GM18909 (cell line): ENCODE measurements around the gene DSG3.
A peak's percentile ranks its signal among the peaks of the same experiment; 100 is the strongest.
"Not testable (repeated sequence)": the region's sequence is repeated elsewhere in the genome, so short reads cannot be mapped to it uniquely, and the experiment has no call there.

Experiments used
- ATAC-seq: cut with Tn5 transposase; IDR thresholded peaks from one replicate; pipeline ENCODE4 v1.9.1; 2021; ENCODE audit warnings: mild to moderate bottlenecking; ENCODE audit not compliant: unreplicated experiment, poor library complexity

The DSG3 gene

DNA sequence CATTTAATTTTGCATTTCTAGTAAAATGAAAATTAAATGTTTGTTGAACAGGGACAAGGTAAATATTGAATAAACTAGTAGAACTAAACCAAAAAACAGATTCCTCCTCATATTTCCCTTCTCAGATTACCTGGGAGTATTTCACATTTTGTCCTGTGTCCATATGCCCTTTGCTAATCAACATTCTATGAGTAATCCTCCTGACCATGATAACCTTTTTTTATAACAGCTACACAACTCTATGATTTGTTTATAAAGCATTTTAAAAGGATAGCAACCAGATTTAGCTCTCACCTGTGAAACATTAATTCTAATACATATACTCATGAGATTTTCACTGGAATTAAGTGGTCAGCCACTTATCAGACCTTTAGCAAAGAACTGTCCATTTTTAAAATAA lies 43.3 kb downstream of the DSG3 start:
- ATAC-seq = no peak

DNA sequence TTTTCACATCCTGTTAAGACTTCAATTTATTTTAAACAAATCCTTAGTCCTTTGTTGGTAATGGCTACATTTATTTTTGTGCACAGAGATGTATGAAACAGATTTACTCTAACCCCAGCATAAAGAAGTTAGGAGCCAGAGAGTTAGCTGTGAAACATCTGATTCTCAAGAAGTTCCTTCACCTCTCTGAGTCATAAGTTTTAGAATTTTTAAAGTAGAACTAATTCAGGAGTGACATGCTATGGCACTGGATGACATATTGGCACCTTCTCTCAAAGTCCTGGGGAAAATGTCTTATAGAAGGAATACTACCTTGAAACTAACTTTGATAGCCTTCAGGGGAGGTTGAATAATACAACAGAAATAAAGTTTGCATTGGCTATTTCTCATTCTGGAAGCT lies 44.0 kb downstream of the DSG3 start:
- no peak for ATAC-seq

DNA sequence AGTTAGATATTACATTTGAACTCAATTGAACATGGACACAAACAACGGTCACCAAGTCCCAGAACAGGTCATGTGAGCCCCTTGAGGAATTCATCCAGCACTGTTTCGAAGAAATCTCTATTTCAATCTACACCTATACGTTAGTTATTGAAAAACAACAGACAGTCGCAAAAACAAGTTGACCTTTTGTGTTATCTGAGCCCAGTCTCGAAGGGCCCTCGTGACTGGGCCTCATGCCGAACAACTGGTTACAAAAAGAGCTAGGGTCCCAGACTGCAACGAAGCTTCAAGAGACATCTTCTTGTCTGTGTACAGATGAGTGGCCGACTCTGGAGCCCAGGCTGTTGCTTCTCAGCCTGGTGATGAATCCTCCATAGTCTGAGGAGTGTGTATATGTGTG lies 45.1 kb downstream of the DSG3 start:
- no peak for ATAC-seq

DNA sequence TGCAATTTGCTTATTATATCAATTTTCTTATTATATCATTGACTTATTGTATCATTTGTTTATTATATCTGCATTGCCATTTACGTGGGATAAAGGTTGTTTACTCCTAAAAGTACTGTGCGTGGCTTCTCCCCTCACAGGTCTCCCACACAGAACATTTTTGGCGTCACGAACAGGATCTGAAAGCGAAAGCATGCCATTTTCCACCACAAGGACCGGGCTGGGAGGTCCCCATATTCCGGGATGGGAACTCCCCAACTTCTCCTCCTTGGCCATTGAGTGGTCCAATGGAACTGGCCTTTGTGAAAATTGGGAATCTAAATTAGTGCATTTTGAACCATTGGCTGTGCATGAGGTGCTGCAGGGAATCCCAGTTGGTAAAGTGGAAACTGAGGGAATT lies 45.6 kb downstream of the DSG3 start:
- no peak for ATAC-seq

DNA sequence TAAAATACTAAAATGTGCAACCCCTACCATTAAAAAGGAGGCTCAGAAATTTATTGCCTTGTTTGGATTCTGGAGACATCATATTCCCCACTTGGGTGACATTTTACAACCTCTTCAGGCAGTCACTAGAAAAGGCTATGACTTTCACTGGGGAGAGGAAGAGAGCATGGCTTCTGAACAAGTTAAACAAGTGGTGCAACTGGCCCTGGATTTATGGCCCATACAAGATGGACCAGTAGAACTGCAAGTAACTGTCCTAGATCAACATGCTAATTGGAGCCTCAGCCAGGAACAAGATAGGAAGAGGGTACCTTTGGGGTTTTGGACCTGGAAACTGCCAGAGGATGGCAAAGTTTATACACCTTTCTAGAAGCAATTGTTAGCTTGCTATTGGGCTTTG lies 46.4 kb downstream of the DSG3 start:
- no peak for ATAC-seq

DNA sequence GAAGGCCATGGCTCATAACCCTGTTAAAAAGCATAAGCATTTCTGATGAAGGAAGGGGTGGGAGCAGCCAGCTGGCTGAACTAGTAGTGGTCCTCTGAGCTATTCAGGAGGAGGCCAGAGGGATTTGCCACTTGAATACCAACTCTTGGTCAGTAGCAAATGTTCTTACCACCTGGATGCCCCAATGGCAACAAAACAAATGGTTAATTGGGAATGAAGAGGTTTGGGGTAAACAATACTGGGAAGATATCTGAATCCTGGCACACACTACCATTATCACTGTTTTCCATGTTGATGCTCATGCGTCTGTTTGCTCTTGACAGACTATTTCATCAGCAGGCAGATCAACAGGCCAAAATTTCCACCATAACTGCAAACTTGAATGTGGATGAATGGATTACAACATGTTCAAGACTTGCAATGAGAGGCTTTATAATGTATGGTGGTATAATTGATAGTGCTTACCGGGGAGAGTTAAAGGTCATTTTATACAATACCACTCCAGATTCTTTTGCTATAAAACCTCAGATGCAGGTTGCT lies 47.2 kb downstream of the DSG3 start:
- not testable (repeated sequence) for ATAC-seq

DNA sequence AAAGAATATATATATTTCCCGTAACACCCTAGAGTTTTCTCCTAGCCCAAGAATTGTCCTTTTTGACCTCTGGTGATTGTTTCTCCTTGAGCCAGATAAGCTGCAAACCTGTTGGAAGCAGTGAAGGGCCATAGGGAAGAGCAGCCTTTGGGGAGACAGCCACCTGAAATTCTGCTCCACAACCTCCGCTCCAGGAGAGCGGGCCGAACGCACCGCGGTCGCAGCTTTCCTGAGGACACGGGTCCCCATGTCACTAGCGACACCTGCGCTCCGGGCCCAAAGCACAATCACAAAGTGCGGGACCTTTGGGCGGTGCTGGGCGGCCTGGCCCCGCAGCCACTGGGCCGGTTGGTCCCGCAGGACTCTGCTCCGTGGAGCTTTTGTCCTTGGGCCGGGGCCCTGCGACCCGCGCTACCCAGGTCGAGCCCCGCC lies 49.9 kb downstream of the DSG3 start:
- peak; percentile 19 for ATAC-seq

DNA sequence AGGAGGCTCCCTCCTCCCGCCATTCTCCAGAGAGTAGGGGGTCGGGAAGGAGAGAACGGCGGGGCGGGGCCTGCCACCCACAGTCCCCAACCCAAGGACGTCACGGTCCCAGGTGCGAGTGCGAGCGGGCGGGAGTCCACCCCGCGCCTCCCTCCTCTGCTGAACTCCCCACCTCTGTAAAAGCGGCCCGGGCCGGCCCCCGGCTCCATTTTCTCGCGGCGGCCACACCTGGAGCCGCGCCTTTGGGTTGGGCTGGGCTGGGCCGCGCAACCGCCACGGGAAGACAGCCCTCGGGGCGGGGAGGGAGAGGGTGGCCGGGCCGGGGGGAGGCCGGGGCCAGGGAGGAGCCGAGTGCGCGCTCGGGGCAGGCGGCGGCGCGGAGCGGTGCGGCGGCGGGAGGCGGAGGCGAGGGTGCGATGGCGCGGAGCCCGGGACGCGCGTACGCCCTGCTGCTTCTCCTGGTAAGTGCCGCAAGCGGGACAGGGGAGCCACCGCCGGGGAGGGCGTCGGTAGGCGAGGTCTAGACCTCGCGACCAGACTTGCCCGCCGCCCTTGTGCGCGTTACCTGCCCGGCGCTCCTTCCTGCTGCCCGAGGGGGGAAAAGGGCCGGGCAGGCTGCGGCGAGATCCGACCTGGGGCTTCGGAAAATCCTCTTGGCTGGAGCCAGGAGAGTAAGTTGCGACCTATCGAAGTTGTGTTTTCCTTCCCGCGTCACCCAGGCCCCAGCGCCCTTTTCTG lies 50.5 kb downstream of the DSG3 start, which contains the start of gene DSG2:
TSS of gene DSG2 (plus strand) at position 342 of the 738 bp plus-strand sequence. CDS start at position 417, 75 bp downstream.
- peak; percentile 46 for ATAC-seq

DNA sequence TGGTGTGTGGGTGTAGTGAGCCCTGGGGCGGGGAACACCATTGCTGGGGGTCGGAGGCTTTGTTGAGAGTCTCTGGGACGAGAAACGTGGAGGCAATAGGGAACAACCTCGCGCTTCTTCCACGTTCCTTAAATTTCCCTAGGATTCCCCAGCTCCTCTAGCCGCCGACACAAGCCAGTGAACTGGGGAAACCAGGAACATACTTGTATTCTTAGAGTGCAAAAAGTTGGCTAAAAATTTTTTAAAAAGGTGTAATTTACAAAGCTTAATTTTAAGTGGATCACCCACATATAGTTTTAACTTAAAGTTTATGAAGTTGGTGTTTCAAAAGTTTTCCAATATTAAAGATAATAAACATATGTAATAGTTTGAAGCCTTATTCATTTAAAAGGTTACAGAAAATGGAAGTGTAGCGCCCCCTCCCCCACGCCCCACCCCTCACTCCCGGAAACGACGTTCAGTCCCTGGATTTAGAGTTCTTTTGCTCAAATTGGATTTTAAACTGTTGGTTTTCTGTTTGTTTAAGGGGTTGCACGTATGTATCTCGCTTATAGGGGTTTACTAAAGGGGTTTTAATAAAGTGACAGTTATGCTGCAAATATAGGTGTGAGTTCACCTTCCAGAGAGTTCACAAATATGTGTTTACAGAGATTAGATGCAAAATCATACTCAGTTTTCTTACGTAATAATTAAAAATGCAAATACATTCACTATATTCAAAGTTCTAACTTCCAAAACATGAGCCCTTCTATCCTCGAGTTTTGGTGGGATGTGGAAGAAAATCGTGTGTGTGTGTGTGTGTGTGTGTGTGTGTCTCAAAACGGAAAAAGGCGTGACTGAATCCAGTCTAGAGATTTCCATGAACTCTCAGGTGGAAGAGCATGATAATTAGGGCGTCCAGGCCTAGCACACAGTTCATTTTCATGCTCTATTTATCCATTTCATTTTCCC lies 51.3 kb downstream of the DSG3 start:
- no peak for ATAC-seq

DNA sequence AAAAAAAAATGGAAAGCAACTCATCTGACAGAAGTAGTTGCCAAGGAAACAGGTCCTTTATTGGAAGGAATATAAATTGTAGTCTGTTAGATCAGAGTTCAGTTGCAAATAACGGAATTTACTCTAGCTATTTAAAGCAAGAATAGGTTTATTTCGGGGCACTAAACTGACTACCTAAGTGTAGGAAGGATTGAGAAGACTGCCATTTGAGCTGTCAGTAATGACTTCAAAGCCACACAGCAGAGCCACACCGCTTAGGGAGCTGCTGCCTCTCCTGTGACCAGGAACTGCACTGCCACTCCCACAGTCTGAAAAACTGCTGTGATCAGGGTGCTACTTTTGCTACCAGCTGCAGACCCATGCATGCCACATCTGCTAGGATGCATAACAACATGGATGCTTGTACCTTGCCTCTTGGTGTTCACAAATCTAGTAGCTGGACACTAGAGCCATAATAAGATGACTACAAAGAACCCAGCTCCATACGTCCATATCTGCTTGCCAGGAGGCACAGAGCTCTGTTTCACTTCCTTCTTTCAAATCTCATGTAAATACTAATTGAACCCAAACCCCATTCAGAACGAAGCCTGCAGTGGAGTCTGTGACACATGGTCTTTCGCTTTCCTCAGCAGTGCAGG lies 52.6 kb downstream of the DSG3 start:
- peak; percentile 90 for ATAC-seq

DNA sequence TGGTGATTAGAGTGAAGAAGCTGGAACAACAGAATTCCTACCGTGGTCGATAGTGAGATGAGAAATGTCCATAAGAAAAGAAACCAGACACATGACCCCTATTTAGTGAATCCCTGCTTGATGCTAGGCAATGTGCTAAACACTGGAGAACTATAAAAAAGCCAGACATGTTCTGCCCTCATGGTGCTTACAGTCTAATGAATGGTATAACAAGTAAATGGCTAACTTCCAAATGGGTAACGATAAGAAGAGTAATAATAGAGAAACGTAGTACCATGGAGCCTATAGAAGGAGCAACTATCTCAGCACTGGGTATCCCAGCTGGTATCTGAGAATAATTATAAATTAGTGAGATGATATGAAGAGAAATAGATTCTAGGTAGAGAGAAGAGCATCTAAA lies 55.5 kb downstream of the DSG3 start:
- ATAC-seq = no peak

DNA sequence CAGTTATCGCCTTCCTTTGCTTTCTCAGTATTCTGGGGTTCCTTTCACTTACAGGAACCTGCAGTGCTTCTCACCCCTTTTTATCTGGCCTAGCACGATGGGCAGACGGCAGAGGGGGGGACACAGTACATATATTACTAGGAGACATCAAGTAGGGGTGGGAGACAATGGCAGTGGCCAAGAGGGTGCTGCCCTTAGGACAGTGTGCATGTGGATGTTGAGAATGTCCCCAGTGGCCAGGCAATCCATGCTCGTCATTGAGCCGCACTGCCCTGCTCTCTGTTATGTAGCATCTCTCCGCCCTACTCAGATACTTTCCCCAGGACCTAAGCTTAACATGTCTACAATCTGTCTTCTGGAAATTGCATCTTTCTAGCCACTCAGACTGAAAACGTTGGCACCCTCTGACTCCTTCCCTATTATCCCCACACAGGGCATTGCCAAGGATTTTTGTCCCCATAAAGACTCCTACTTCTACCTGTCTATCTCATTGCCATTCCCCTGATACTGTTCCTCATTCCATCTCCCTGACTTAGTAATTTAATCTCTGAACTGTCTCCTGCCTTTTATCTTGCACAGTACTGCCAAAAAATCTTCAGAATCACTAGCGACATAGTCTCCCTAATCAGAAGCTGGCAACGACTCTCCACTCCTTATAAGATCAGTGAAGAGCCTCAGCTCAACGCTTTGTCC lies 57.1 kb downstream of the DSG3 start:
- ATAC-seq = no peak

DNA sequence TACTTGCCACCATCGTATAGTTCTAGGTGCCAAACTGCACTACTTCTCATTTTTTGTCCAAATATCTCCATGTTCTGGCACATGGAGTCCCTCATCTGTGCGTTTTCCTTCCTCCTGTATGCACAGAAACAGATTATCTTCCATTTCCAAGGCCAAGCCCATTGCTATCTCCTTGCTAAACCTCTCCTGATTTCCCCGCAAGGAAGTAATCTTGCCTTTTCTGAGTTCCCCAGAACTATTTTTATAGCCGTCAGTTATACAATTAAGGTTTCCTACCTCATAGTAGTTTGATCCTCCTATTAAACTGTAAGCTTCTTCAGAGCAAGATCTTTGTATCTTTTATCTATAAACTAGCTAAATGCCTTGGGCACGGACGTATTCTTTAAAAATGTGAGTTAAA lies 57.6 kb downstream of the DSG3 start:
- ATAC-seq = no peak

DNA sequence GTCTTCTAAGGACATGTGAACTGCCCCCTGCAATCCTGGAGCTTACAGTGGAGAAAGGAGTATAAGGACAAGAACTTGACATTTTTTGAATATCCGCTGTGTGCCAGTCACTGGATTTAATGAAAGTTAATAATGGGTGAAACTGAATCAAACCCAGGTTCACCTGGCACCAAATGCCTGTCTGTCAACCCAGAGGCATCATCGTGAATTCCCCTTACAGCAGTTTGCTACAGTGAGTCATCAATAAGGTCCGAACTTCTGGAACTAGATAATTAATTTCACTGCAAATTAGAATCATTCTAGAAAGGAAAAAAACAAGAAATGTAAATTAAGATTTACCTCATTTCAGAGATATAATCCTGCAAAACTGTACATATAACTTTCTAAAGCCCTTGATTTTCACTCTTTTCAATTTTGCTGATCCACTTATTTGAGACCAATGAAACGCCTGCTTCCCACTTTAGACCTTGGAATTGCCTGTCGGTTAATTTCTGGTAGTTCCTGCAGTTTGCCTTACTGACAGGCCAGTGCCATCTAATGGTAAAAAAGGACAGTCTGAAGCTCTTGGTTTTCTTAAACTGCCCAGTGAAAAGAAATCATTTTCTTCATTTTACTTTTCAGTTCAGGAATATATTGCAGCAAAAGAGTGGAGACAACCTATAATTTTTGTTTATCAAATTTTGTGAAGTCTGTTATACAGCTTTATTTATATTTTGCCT lies 58.6 kb downstream of the DSG3 start:
- ATAC-seq = no peak

DNA sequence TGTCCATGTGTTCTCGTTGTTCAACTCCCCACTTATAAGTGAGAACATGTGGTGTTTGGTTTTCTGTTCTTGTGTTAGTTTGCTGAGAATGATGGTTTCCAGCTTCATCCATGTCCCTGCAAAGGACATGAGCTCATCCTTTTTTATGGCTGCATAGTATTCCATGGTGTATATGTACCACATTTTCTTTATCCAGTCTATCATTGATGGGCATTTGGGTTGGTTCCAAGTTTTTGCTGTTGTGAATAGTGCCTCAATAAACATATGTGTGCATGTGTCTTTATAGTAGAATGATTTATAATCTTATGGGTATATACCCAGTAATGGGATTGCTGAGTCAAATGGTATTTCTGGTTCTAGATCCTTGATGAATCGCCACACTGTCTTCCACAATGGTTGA lies 59.6 kb downstream of the DSG3 start:
- not testable (repeated sequence) for ATAC-seq

DNA sequence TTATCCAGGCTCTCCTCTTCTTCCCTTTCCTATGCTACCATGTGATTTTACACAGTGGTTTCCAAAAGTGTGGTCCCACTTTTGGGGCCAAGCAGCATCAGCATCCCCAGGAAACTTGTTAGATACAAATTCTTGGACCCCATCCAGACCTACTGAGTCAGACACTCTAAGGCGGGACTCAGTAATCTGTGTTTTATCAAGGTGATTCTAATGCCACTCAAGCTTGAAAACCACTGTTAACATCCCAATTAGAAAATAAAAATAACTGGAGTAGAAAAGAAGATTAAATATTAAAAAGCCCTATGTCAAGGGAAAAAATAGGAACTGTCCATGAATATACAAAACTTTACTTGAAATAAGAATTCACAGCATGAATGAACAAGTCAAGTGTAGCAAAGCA lies 61.2 kb downstream of the DSG3 start:
- ATAC-seq = no peak

DNA sequence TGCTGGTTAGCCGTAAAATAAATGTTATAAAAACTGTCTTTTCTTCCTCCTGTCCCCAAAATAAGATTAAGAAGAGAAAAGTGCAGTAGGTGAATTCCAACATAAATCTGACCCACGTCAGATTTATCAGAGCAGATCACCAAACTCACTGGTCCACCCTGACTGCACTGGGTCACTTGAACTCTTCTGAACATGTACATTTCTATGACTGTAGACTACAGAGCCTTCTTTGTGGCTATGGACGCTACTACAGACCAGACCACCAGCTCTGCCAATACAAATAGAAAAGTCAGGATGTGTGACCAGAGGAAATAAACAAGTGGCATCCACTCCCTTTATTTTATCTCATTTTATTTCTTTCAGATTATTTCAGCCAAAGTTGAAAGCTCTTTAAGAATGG lies 62.0 kb downstream of the DSG3 start:
- ATAC-seq = no peak

DNA sequence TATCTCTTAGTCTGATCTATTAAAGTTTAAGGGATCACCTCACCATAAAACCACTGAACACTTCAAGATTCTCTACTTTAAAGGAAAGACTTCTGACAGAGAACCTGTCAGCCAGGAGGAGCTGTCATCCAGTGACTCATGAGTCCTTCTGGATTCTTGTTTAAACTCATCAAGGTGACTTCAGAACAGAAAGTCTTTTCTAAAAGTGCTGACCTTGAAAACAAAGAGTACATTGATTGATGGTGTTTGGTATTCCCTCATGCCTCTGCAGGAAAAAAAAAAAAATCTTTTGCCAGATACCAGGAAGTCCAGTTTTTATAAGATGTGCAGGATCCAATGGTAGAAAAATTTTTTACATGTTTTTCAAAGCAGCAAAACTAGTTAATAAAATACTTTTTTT lies 62.8 kb downstream of the DSG3 start:
- no peak for ATAC-seq

DNA sequence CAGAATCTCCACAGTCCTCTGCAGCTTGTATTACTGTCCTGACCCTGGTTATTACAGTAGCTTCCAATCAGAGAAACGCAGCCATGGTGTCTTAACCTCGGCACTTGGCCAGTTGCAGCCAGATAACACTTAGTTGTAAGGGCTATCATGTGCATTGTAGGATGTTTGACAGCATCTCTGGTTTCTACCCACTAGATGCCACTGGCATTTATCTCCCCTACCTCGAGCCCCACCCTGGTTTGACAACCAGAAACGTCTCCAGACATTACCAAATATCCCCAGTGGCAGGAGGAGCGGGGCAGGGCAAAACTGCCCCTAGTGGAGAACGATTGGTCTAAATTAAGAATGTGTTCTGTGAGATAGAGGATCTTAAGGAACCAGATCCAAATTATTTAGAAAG lies 63.6 kb downstream of the DSG3 start:
- ATAC-seq = no peak
